H1 (cell line): Measurements from ENCODE around the gene FAM131C. TPM values are rescaled to one million over a fixed set of nuclear protein-coding genes. Genes with fewer than 3 reads are reported as not detected.
A peak's percentile ranks its signal among the peaks of the same experiment; 100 is the strongest.

Experiments
- CTCF ChIA-PET: fragments of 300-600 bp; sonication (Branson Sonifier 250); formaldehyde crosslinking; loops from one replicate; lab custom pipeline; 2021; ENCODE audit not compliant: partially characterized antibody; lab: Charles Lee
- POLR2A ChIA-PET: fragments of 300-600 bp; sonication (Branson Sonifier 250); formaldehyde crosslinking; loops from one replicate; lab custom pipeline; 2021; ENCODE audit warnings: inconsistent platforms; ENCODE audit not compliant: partially characterized antibody; lab: Charles Lee
- DNase-seq, 2 experiments: peaks; one replicate each; pipeline versions ENCODE4 v3.0.0 to v3.0.0-alpha.2; 2010 to 2022; ENCODE audit warnings: low spot score in 2 of 2, low read depth in 1 of 2, mixed read lengths in 1 of 2
- FAIRE-seq: peaks from 2 replicates; lab custom pipeline; 2011; peaks lifted over from hg19 to GRCh38; lab: Jason Lieb, UNC
- H2AFZ ChIP-seq: 2 replicates; pipeline ENCODE4 v1.8.1; 2012; ENCODE audit warnings: low read length, inconsistent platforms
- H2AK5ac ChIP-seq: 2 replicates; pipeline ENCODE4 v1.6.1; 2013; ENCODE audit warnings: low read depth, low read length
- H2BK120ac ChIP-seq: replicated peaks from 2 replicates; pipeline ENCODE3; 2013; ENCODE audit warnings: low read depth, low read length, inconsistent platforms
- H2BK12ac ChIP-seq: 2 replicates; pipeline ENCODE4 v1.6.1; 2013; ENCODE audit warnings: low read depth, low read length
- H2BK15ac ChIP-seq: 2 replicates; pipeline ENCODE4 v1.6.1; 2013; ENCODE audit warnings: low read length
- H2BK20ac ChIP-seq: 2 replicates; pipeline ENCODE4 v1.6.1; 2013; ENCODE audit warnings: low read length
- H2BK5ac ChIP-seq: 2 replicates; pipeline ENCODE4 v1.6.1; 2013; ENCODE audit warnings: low read depth, low read length
- H3K14ac ChIP-seq: 2 replicates; pipeline ENCODE4 v1.6.1; 2013; ENCODE audit warnings: inconsistent platforms; ENCODE audit not compliant: insufficient read length
- H3K18ac ChIP-seq: 2 replicates; pipeline ENCODE4 v1.6.1; 2013; ENCODE audit warnings: low read length; ENCODE audit errors: extremely low read depth
- H3K23ac ChIP-seq: 2 replicates; pipeline ENCODE4 v1.6.1; 2013; ENCODE audit warnings: inconsistent platforms; ENCODE audit not compliant: insufficient read length
- H3K23me2 ChIP-seq: 2 replicates; pipeline ENCODE4 v1.6.1; 2013; ENCODE audit warnings: low read depth, low read length
- H3K27ac ChIP-seq: 2 replicates; pipeline ENCODE4 v1.6.1; 2011; ENCODE audit warnings: low read depth, low read length, inconsistent platforms
- H3K27me3 ChIP-seq, 4 experiments: replicated peaks in 1 of 4; 1 replicate in 1 of 4; 2 replicates in 3 of 4; pipeline versions ENCODE4 v1.6.1 to v1.8.1; 2011 to 2013; ENCODE audit warnings: low read length in 3 of 4, mild to moderate bottlenecking in 3 of 4, inconsistent platforms in 2 of 4, mixed read lengths in 2 of 4, moderate library complexity in 1 of 4; ENCODE audit not compliant: control insufficient read depth in 3 of 4, insufficient read depth in 3 of 4; ENCODE audit errors: extremely low read depth in 1 of 4
- H3K36me3 ChIP-seq, 4 experiments: 2 replicates each; pipeline versions ENCODE4 v1.6.1 to v1.8.1; 2011 to 2013; ENCODE audit warnings: mild to moderate bottlenecking in 4 of 4, low read length in 3 of 4, moderate library complexity in 2 of 4, control low read depth in 1 of 4, inconsistent platforms in 1 of 4; ENCODE audit not compliant: insufficient read depth in 4 of 4, control insufficient read depth in 2 of 4
- H3K4ac ChIP-seq: replicated peaks from 2 replicates; pipeline ENCODE3; 2013; ENCODE audit warnings: low read length, low read depth, mixed read lengths, inconsistent platforms; ENCODE audit not compliant: insufficient read length
- H3K4me1 ChIP-seq, 4 experiments: replicated peaks in 1 of 4; 1 replicate in 1 of 4; 2 replicates in 3 of 4; pipeline versions ENCODE4 v1.6.1 to v1.8.1; 2011 to 2013; ENCODE audit warnings: low read length in 3 of 4, inconsistent platforms in 2 of 4, mixed read lengths in 1 of 4; ENCODE audit not compliant: insufficient read depth in 4 of 4, control insufficient read depth in 3 of 4
- H3K4me2 ChIP-seq, 2 experiments: 2 replicates each; pipeline versions ENCODE4 v1.6.1 to v1.8.1; 2011 to 2013; ENCODE audit warnings: low read depth in 2 of 2, low read length in 2 of 2, control low read depth in 1 of 2, inconsistent platforms in 1 of 2, mild to moderate bottlenecking in 1 of 2; ENCODE audit not compliant: insufficient read depth in 1 of 2
- H3K4me3 ChIP-seq, 4 experiments: fragments of 200-600, 300-600 bp in 1 of 4; sonication (generic), shearing (Covaris generic), sonication (Bioruptor Twin) in 1 of 4; 2 replicates each; pipeline versions ENCODE4 v1.5.1 to v1.8.1; 2011 to 2016; ENCODE audit warnings: low read length in 4 of 4, low read depth in 3 of 4, control low read depth in 2 of 4, inconsistent platforms in 2 of 4, mild to moderate bottlenecking in 2 of 4, mixed read lengths in 1 of 4, moderate library complexity in 1 of 4; ENCODE audit not compliant: insufficient read depth in 2 of 4; ENCODE audit errors: extremely low read depth in 1 of 4
- H3K56ac ChIP-seq: replicated peaks from 2 replicates; pipeline ENCODE3; 2013; ENCODE audit warnings: low read depth, mild to moderate bottlenecking, mixed read lengths, low read length, inconsistent platforms; ENCODE audit not compliant: insufficient read length
- H3K79me1 ChIP-seq: 2 replicates; pipeline ENCODE4 v1.6.1; 2013; ENCODE audit warnings: low read depth, low read length, control low read depth
- H3K79me2 ChIP-seq, 2 experiments: 2 replicates each; pipeline versions ENCODE4 v1.6.1 to v1.8.1; 2012 to 2013; ENCODE audit warnings: low read length in 2 of 2, mild to moderate bottlenecking in 2 of 2, inconsistent platforms in 1 of 2; ENCODE audit not compliant: insufficient read depth in 2 of 2, control insufficient read depth in 1 of 2
- H3K9ac ChIP-seq, 4 experiments: replicated peaks in 1 of 4; 1 replicate in 1 of 4; 2 replicates in 3 of 4; pipeline versions ENCODE4 v1.6.1 to v1.8.1; 2011 to 2013; ENCODE audit warnings: low read depth in 3 of 4, low read length in 3 of 4, control low read depth in 2 of 4, mild to moderate bottlenecking in 2 of 4, moderate library complexity in 2 of 4, inconsistent platforms in 1 of 4; ENCODE audit errors: extremely low read depth in 1 of 4
- H3K9me3 ChIP-seq, 2 experiments: 2 replicates each; pipeline versions ENCODE4 v1.6.1 to v1.8.1; 2012 to 2013; ENCODE audit warnings: mild to moderate bottlenecking in 2 of 2, moderate library complexity in 2 of 2, control low read depth in 1 of 2, inconsistent platforms in 1 of 2, low read depth in 1 of 2, low read length in 1 of 2, mixed read lengths in 1 of 2; ENCODE audit not compliant: insufficient read depth in 2 of 2
- H4K20me1 ChIP-seq, 2 experiments: replicated peaks in 1 of 2; 2 replicates each; pipeline versions ENCODE3 to v1.8.1; 2011 to 2013; ENCODE audit warnings: inconsistent platforms in 2 of 2, low read length in 2 of 2, mild to moderate bottlenecking in 1 of 2; ENCODE audit not compliant: insufficient read depth in 2 of 2, control insufficient read depth in 1 of 2
- H4K5ac ChIP-seq: 2 replicates; pipeline ENCODE4 v1.6.1; 2013; ENCODE audit warnings: low read length, low read depth, mixed read lengths, inconsistent platforms; ENCODE audit not compliant: insufficient read length
- H4K8ac ChIP-seq: 2 replicates; pipeline ENCODE4 v1.8.0; 2013; ENCODE audit warnings: mild to moderate bottlenecking, moderate library complexity, low read length, inconsistent platforms; ENCODE audit not compliant: insufficient read depth; ENCODE audit errors: extremely low read depth
- H4K91ac ChIP-seq: replicated peaks from 2 replicates; pipeline ENCODE3; 2013; ENCODE audit warnings: low read length, mixed read lengths, inconsistent platforms; ENCODE audit not compliant: insufficient read length
- EGR1 ChIP-seq: IDR thresholded peaks from 2 replicates; pipeline ENCODE4 v1.6.1; 2011; ENCODE audit warnings: low read depth, low read length, borderline replicate concordance
- EP300 ChIP-seq, 2 experiments: IDR thresholded peaks; 1 replicate in 1 of 2; 2 replicates in 1 of 2; pipeline ENCODE4 v1.6.1; 2011 to 2012; ENCODE audit warnings: low read depth in 2 of 2, low read length in 2 of 2, mild to moderate bottlenecking in 2 of 2, borderline replicate concordance in 1 of 2, inconsistent platforms in 1 of 2, moderate library complexity in 1 of 2
- GTF2F1 ChIP-seq: IDR thresholded peaks from 2 replicates; pipeline ENCODE4 v1.6.1; 2012; ENCODE audit warnings: low read depth, low read length, improper control_type of control experiment, borderline replicate concordance
- KDM4A ChIP-seq: IDR thresholded peaks from one replicate; pipeline ENCODE4 v1.7.1; 2012; ENCODE audit warnings: low read depth, mild to moderate bottlenecking, moderate library complexity, low read length, inconsistent platforms; ENCODE audit not compliant: severe bottlenecking
- POU5F1 ChIP-seq: IDR thresholded peaks from 2 replicates; pipeline ENCODE4 v1.6.1; 2011; ENCODE audit warnings: low read depth, mild to moderate bottlenecking, low read length, moderate library complexity
- RNF2 ChIP-seq: fragments of 200-900, 300-1000 bp; sonication (generic); IDR thresholded peaks from 2 replicates; pipeline ENCODE4 v1.7.1; 2016; ENCODE audit warnings: borderline replicate concordance, low read depth, mild to moderate bottlenecking, antibody characterized with exemption, low read length; ENCODE audit not compliant: poor library complexity, severe bottlenecking; ENCODE audit errors: missing control alignments
- RXRA ChIP-seq: IDR thresholded peaks from 2 replicates; pipeline ENCODE4 v1.6.1; 2011; ENCODE audit warnings: low read depth, mild to moderate bottlenecking, low read length, moderate library complexity; ENCODE audit not compliant: insufficient read depth
- SIRT6 ChIP-seq: IDR thresholded peaks from one replicate; pipeline ENCODE4 v1.7.1; 2012; ENCODE audit warnings: low read length, inconsistent platforms
- SP2 ChIP-seq: IDR thresholded peaks from 2 replicates; pipeline ENCODE4 v1.6.1; 2012; ENCODE audit warnings: mild to moderate bottlenecking, low read length, inconsistent platforms
- SRF ChIP-seq: IDR thresholded peaks from 2 replicates; pipeline ENCODE4 v1.6.1; 2011; ENCODE audit warnings: mild to moderate bottlenecking, low read depth, low read length, moderate library complexity
- TBP ChIP-seq: IDR thresholded peaks from 2 replicates; pipeline ENCODE4 v1.6.1; 2011; ENCODE audit warnings: low read depth, low read length, improper control_type of control experiment
- YY1 ChIP-seq: IDR thresholded peaks from 2 replicates; pipeline ENCODE4 v1.6.1; 2011; ENCODE audit warnings: low read depth, mild to moderate bottlenecking, low read length
- WGBS, 2 experiments: shearing (Covaris generic) in 1 of 2; methylation state at CpG; one replicate each; pipeline versions ENCODE4 v1.1.6 to v1.1.7; 2013 to 2015; ENCODE audit warnings: low lambda C conversion rate in 2 of 2, mixed read lengths in 2 of 2, inconsistent platforms in 1 of 2, low coverage in 1 of 2, missing lambda C conversion rate in 1 of 2; ENCODE audit not compliant: insufficient replicate concordance in 2 of 2, insufficient coverage in 1 of 2, insufficient read length in 1 of 2; ENCODE audit errors: extremely low coverage in 1 of 2, missing lambda C conversion rate in 1 of 2; 5-methylcytosine and 5-hydroxymethylcytosine counted together
- polyA plus RNA-seq, 7 experiments: library from polyadenylated mRNA; depleted of rRNA in 3 of 7; stranded (reverse) in 5 of 7; unstranded in 2 of 7; fragments of >200 nt in 5 of 7; fragments of 200-250 nt in 2 of 7; gene quantifications; 1 replicate in 5 of 7; 2 replicates in 1 of 7; 4 replicates in 1 of 7; pipeline versions ENCODE4 v1.2.1 to v1.2.3, GENCODE V29; 2011 to 2013; ENCODE audit warnings: missing spikeins in 2 of 7, mixed read lengths in 2 of 7
- total RNA-seq: library from RNA; stranded (reverse); fragmentation: NEBNext Ultra II Directional; extraction: Animal tissue kit (Norgen Biotek cat#: 25700); gene quantifications from 2 replicates; pipeline ENCODE4 v1.2.1, GENCODE V29; 2021

Gene FAM131C
- total and polyA plus RNA-seq, 2 of the 8 experiments (the other 6 are each of a cell fraction or from before 2014, with no cell fraction given) = 0.73 to 0.78 TPM

DNA sequence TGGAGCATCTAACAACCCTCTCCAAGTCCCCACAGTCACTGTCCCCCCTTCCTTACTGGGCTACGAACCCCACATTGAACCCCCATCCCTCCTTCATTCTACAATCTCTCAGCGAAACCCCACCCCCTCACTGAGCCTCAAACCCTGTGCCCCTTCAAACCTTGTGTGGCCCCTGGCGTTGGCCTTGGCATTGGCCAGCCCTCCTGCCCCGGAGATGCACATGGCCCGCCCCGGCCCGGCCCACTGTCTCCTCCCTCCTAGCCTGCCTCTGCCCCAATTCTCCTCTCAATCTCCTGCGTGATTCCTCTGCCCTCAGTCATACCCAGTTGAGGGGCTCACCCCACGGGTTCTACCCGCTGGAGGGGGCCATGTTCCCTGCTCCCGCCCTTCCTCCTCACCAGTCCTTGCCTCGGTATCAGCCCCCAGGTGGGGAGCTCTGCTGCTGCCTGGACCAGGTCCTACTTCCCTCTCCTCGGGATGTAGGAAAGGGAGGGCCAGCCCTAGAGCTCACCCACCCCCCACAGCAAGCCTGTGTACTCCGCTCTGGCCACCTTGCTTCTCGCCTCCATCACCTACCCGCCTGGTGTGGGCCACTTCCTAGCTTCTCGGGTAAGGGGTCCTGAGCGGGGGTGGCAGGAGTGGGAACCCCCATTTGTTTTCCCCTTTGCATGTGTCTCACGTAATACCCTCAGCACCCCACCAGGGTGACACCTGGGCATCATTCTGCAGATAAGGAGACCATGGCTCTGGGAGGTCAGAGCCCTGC is 45.0 kb downstream of the FAM131C start:
- no peak for DNase-seq
- H3K23ac ChIP-seq = no peak overlapping the region
- WGBS, 2 experiments = 85% methylated on average over 11 of the region's 19 CpGs; no CpG with 5 or more reads in 1 of the 2 experiments
- no peak overlapping the region for H2BK120ac ChIP-seq
- no peaks in the 10 kb centered on the region for H3K23me2 ChIP-seq
- peak overlapping the region; percentile 78 for H3K4ac ChIP-seq
- H3K9ac ChIP-seq = no peak overlapping the region
- no peak overlapping the region for H4K5ac ChIP-seq
- no peaks in the 10 kb centered on the region for H3K36me3 ChIP-seq
- H3K14ac ChIP-seq = no peak overlapping the region
- no peak overlapping the region for H4K91ac ChIP-seq
- no peak for FAIRE-seq
- H2BK15ac ChIP-seq = 0 out of 2 replicates have a peak overlapping the region, but pooled peaks have one; percentile 29
- H3K56ac ChIP-seq = no peak overlapping the region
- H3K4me3 ChIP-seq = no peak overlapping the region
- H2BK12ac ChIP-seq = peak overlapping the region; percentile 23; the same call in 1 of the 2 replicates
- no peak overlapping the region for H3K27ac ChIP-seq
- no peak overlapping the region for H2AFZ ChIP-seq
- no peaks in the 10 kb centered on the region for H3K9me3 ChIP-seq
- CTCF ChIA-PET = interaction anchor here (0.7 to 2.7 kb wide), 5 partner anchors 15 to 71 kb away, joined by 3 to 21 read pairs (median 4); no protein-coding TSS in a partner anchor
- no peak overlapping the region for H2BK5ac ChIP-seq
- no peaks in the 10 kb centered on the region for H3K79me1 ChIP-seq
- no peak overlapping the region for H3K18ac ChIP-seq
- H3K4me1 ChIP-seq = peaks cover 0 to 17% (median 9%) of the 10 kb centered on the region in 4 experiments; a peak in 6 of 7 replicates
- POLR2A ChIA-PET = interaction anchor here (0.6 to 1.8 kb wide), 4 partner anchors 9 to 28 kb away, joined by 3 to 8 read pairs (median 3); no protein-coding TSS in a partner anchor
- no peaks in the 10 kb centered on the region for H4K20me1 ChIP-seq
- no peak overlapping the region for H4K8ac ChIP-seq
- peaks cover 0 to 2% (median under 1%) of the 10 kb centered on the region in 4 experiments; a peak in 3 of 7 replicates for H3K27me3 ChIP-seq
- H3K4me2 ChIP-seq = no peak overlapping the region; a peak in 1 of 4 replicates
- H2AK5ac ChIP-seq = no peak overlapping the region; the same call in 1 of the 2 replicates
- no peak overlapping the region for H2BK20ac ChIP-seq
- no peaks in the 10 kb centered on the region for H3K79me2 ChIP-seq
- TF ChIP-seq GTF2F1 = no peak
- no peak for TF ChIP-seq EP300 (IDR thresholded peaks at IDR 0.05; ENCODE audit: borderline replicate concordance in 1 of 2, low read depth in 2 of 2, low read length in 2 of 2)
- TF ChIP-seq EGR1 = no peak
- no peak for TF ChIP-seq SP2
- TF ChIP-seq KDM4A = no peak
- no peak for TF ChIP-seq SRF
- no peak for TF ChIP-seq POU5F1
- no peak for TF ChIP-seq TBP
- no peak for TF ChIP-seq RNF2
- TF ChIP-seq RXRA = no peak
- TF ChIP-seq SIRT6 = no peak
- TF ChIP-seq YY1 = no peak
